Stimulated activated CD4-positive, alpha-beta T cell treated with anti-CD3 and anti-CD28 coated beads, TNF-alpha, amount 100 ng/mL, for 48 hours (primary cell): Measurements from ENCODE around the gene C19orf18.

ENCODE experiments used
- DNase-seq, 3 donors: peaks; one replicate each; pipeline ENCODE4 v3.0.0-alpha.2; 2020; ENCODE audit warnings: low read depth in 3 of 3

Gene C19orf18

DNA sequence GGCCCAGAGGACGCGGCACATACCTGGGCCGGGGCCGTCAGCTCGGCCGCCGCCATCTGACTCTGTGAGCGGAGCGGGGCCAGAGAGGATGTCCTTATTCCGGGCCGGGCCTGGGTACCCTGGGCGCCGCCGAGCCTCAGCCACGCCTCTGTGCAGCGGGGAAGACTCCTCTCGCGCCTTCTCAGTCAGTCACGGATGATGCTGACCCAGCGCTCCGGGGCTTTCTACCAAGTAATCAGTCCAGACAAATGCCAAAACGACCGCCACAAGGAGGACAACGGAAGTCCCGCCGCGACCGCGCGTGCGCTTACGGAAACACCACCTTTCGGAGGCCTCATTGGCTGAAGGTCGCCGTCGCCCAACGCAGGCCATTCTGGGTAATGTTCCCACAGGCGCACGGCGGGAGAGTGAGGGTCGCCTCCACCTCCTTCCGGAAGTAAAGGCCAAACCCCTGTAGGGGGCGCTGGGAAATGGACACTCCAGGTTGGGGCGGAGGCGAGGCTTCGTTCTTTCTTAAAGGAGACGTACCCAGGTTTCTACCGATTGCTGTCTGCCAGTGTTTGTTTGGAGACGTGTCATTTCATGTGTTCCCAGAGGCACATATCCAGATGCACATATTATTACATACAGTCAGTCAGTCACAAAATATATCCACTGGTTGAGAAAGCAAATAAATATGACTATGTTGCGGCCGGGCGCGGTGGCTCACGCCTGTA, 26.8 kb downstream of the C19orf18 start, which contains the start of gene ZNF256:
Gene ZNF256, minus strand, starts transcription at position 288 of the 716 bp plus-strand sequence. Its CDS starts 232 bp downstream, at position 56.
- peak; percentile 84 to 89 (median 88) for DNase-seq

DNA sequence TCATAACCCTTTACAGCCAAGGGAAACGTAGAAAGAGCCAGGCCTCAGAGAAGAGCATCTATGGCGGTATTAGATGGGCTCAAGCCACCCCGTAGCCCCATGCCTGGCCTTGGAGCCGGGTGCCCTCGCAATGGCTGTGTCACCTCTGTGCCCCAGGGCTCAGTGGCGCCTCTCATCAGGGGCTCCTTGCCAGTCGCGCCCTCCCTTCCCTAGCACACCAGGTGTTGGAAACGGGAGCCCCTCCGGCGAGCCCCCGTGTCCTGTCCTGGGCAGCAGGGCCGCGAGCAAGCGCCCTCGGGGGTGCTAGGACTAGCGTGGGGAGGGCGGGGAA, 27.3 kb downstream of the C19orf18 start:
- DNase-seq, result no peak

DNA sequence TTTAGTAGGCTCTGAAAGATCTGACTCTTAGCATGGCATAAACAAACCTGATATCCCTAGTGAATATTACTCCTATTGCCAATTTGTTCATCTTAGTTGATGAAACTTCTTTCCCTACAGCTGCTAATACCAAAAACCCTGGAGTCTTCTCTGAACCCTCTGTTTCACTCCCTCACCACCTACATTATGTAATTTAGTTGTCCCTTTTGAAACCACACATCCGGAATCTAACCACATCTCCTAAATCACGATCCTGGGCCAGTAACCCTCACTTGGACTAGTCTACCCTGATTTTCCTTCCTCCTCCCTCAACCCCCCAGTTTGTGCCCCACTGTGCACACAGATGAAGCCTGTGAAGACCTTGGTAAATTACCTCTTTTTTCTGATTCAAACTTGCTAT, 28.0 kb downstream of the C19orf18 start:
- DNase-seq, result no peak

DNA sequence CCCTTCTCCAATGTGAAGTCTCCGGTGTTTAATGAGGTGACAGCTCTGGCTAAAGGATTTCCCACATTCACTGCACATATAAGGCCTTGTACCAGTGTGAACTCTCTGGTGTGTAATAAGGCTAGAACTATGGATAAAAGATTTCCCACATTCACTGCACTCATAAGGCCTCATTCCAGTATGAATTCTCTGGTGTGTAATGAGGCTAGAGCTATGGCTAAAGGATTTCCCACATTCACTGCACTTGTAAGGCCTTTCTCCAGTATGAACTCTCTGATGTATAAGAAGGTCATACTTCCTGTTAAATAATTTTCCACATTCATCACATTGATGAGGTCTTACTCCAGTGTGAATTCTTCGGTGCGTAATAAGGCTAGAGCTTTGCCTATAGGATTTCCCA, 32.7 kb downstream of the C19orf18 start:
- DNase-seq, result no peak

DNA sequence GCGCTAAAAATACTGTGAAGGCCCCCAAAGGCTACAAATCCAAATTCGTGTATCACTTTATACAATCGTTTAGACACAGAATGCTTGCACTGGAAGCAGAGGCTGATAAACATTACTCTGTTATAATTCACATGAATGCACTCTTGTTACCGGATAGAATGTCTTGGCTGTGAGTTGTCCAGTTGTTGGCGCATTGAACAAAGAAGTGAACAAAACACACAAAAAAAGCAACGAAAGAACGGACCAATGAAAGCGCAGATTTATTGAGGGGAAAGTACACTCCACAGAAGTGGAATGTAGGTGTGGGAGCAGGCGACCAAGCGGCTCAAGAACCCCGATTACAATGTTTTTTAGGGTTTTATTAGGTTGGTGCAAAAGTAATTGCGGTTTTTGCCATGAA, 38.6 kb downstream of the C19orf18 start:
- no peak for DNase-seq

DNA sequence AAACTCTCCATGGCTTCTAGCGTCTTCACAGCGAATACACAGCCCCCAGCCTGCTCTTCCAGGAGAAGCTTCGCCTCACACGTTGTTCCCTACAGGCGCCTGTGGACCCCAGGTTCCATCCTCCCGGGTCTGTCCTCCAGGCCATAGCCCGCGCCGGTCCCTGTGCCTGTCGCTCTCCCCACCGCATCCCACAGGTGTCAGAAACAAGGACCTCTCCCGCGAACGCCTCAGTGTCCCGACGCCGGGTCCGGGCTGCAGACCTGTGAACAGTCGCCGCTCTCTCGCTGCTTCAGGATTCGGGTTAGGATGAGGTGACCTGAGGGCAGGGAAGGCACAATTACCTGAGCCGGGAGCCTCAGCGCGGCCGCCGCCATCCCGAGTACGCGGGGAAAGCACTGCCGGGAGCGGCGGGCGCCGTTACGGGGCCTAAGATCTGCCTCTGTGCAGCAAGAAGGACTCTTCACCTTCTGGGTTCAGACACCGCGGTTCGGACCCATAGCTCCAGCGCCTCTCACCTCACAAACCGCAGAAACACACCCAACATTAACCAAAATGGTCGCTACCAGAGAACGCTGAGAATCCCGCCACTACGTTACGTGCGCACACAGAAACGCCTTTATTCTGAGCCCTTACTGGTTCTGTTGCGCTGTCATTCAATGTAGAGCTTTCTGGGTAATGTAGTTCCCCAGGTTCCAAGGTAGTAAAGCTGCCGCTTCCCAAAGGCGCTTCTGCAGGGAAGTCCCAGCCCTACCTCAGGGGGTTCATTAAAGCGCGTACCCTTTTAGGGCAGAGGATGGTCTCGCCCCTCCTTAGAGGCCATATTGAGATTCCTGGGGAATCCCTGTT, 39.3 kb downstream of the C19orf18 start, which contains the start of gene ZNF418:
Gene ZNF418, minus strand, starts transcription at position 583 of the 846 bp plus-strand sequence. CDS start 1,580 bp downstream, outside the sequence.
- peak in 1 of 3 donors; percentile 20 for DNase-seq

DNA sequence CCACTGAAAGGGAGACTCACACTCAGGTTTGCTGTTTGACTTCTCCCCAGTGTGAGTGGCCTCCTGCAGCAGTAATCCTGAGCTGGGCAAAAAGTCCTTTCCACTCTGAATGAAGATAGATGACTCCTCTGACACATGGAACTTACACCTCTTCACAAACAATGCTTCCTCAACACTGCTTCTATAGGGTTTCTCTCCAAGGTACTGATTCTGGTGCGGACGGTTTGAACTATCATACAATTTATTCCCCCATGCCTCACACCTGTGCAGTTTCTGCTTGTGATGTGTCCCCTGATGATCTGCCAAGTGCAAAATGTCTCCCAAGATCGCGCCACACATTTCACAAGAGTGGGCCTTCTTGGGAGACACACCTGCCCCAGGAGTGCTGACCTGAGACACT, 46.7 kb downstream of the C19orf18 start:
- DNase-seq, result no peak

DNA sequence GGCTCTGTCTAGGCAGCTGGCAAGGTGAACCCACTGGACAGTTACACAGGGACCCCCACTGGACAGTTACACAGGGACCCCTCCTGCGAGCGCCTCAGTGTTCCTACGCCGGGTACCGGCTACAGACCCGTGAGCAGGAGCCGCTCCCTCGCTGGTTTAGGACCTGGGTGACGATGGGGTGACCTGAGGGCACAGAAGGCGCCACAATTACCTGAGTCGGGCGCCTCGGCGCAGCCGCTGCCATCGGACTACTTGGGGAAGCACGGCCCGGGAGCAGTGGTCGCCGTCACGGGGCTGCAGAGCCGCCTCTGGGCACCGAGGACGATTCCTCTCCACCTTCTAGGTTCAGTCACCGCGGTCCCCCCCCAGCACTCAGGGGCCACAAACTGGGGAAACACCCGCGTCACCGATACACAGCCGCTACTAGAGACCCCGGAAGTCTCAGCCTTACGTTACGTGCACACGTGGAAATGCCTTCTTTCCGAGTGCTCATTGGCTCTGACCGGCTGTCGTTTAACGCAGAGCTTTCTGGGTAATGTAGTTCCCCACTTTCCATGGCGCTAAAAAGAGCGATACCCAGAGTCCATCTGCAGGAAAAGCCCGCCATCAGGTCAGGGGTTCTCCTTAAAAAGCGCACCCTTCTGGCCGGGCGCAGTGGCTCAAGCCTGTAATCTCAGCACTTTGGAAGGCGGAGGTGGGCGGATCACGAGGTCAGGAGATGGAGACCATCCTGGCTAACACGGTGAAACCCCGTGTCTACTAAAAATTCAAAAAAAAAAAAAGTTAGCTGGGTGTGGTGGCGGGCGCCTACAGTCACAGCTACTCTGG, 58.0 kb downstream of the C19orf18 start, which contains the start of gene ZNF417:
Gene ZNF417, minus strand, starts transcription at position 425 of the 828 bp plus-strand sequence. Its CDS starts 181 bp downstream, at position 244.
- DNase-seq, result peak; percentile 61 to 75 (median 69)

DNA sequence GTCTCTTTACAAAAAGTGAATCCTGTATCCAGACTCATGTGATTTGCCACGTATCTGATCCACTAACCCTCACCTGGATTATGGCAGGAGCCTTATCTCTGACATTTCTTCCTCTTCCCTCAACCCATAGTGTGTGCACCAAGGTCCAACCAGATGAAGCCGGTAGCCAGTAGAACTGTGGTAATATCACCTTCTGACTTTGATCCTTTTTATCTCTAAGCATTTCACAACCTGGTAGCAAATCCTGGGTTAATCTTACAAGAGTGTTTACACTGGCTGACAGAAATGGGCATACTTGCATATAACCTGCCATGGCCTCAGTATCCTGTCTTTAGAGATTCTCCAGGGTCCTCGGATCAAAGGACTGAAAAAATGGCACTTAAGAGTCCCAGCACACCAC, 59.8 kb downstream of the C19orf18 start:
- no peak for DNase-seq
